K562 (cell line): ENCODE measurements around the gene ZNF213. TPM values are rescaled to one million over a fixed set of nuclear protein-coding genes. Genes with fewer than 3 reads are reported as not detected.

Source experiments
- CCNT2 ChIP-seq: IDR thresholded peaks from 2 replicates; pipeline ENCODE4 v1.6.1; 2011; ENCODE audit warnings: borderline replicate concordance, low read depth, mild to moderate bottlenecking, moderate library complexity, mixed read lengths, low read length; ENCODE audit not compliant: insufficient read length; ENCODE audit errors: extremely low read depth
- CSDE1 ChIP-seq, 2 experiments: fragments of 450-650 bp; IDR thresholded peaks; 2 replicates each; pipeline ENCODE4 v1.6.1; 2016; ENCODE audit warnings: mild to moderate bottlenecking in 1 of 2
- DIDO1 ChIP-seq: fragments of 450-650 bp; IDR thresholded peaks from 2 replicates; pipeline ENCODE4 v1.6.1; 2016; ENCODE audit warnings: low read depth, missing biosample characterization, missing genetic modification characterization
- ERF ChIP-seq: fragments of 450-650 bp; formaldehyde crosslinking; IDR thresholded peaks from 2 replicates; pipeline ENCODE4 v1.4.0; 2020; ENCODE audit warnings: mild to moderate bottlenecking, mixed read lengths
- FOS ChIP-seq: IDR thresholded peaks from 3 replicates; pipeline ENCODE4 v1.6.1; 2011; ENCODE audit not compliant: insufficient read length; ENCODE audit errors: extremely low read depth
- GTF3C2 ChIP-seq: IDR thresholded peaks from 3 replicates; pipeline ENCODE4 v1.6.1; 2011; ENCODE audit warnings: borderline replicate concordance, mild to moderate bottlenecking, moderate library complexity; ENCODE audit not compliant: insufficient read length; ENCODE audit errors: extremely low read depth
- HDAC3 ChIP-seq: fragments of 450-650 bp; IDR thresholded peaks from 2 replicates; pipeline ENCODE4 v1.6.1; 2018; ENCODE audit warnings: borderline replicate concordance, mild to moderate bottlenecking, moderate library complexity; ENCODE audit not compliant: partially characterized antibody
- HNRNPK ChIP-seq: fragments of 200-400 bp; formaldehyde crosslinking; IDR thresholded peaks from one replicate; pipeline ENCODE4 v1.6.1; 2018; ENCODE audit warnings: mild to moderate bottlenecking, low read depth, low read length; ENCODE audit not compliant: poor library complexity, severe bottlenecking
- HOXB6 ChIP-seq: fragments of 250-450 bp; sonication (Bioruptor Pico); IDR thresholded peaks from 2 replicates; pipeline ENCODE4 v1.5.1; 2022; ENCODE audit warnings: mild to moderate bottlenecking, borderline replicate concordance
- NR2F6 ChIP-seq: fragments of 450-650 bp; formaldehyde crosslinking; IDR thresholded peaks from 2 replicates; pipeline ENCODE4 v1.4.0; 2020; ENCODE audit warnings: mild to moderate bottlenecking
- NR4A1 ChIP-seq, 2 experiments: fragments of 250-450 bp in 1 of 2; fragments of 450-650 bp in 1 of 2; sonication (Bioruptor Pico) in 1 of 2; IDR thresholded peaks; 2 replicates each; pipeline versions ENCODE4 v1.4.0 to v1.6.1; 2016 to 2020; ENCODE audit warnings: mild to moderate bottlenecking in 2 of 2, missing compliant biosample characterization in 1 of 2, missing genetic modification characterization in 1 of 2, moderate library complexity in 1 of 2
- POU5F1 ChIP-seq: fragments of 150-350 bp; IDR thresholded peaks from 2 replicates; pipeline ENCODE4 v1.6.1; 2014; ENCODE audit warnings: borderline replicate concordance, low read length, low read depth, mild to moderate bottlenecking; ENCODE audit not compliant: partially characterized antibody
- RBM14 ChIP-seq: fragments of 200-400 bp; formaldehyde crosslinking; IDR thresholded peaks from 2 replicates; pipeline ENCODE4 v1.6.1; 2018; ENCODE audit warnings: low read depth, mild to moderate bottlenecking, low read length, moderate library complexity, borderline replicate concordance; ENCODE audit not compliant: insufficient read depth
- RBM22 ChIP-seq: fragments of 200-400 bp; formaldehyde crosslinking; IDR thresholded peaks from 2 replicates; pipeline ENCODE4 v1.6.1; 2018; ENCODE audit warnings: low read length, low read depth; ENCODE audit not compliant: poor library complexity, severe bottlenecking
- SMAD3 ChIP-seq: fragments of 450-650 bp; formaldehyde crosslinking; conservative IDR thresholded peaks from 2 replicates; pipeline ENCODE4 v1.4.0; 2020; ENCODE audit warnings: mild to moderate bottlenecking
- SP2 ChIP-seq: IDR thresholded peaks from 2 replicates; pipeline ENCODE4 v1.6.1; 2011; ENCODE audit warnings: mild to moderate bottlenecking, low read depth, low read length, moderate library complexity; ENCODE audit not compliant: poor library complexity, severe bottlenecking; ENCODE audit errors: extremely low read depth
- USF1 ChIP-seq: sonication (generic); formaldehyde crosslinking; IDR thresholded peaks from 2 replicates; pipeline ENCODE4 v1.9.0; 2022; ENCODE audit warnings: mild to moderate bottlenecking, missing genetic modification reagents
- polyA plus RNA-seq, 8 experiments: library from polyadenylated mRNA; depleted of rRNA in 4 of 8; stranded (reverse) in 5 of 8; unstranded in 3 of 8; fragments of >200 nt; fragmentation: Nextera tagmentation in 2 of 8; fragmentation: Illumina TruSeq in 1 of 8; extraction: Ambion mirVana in 2 of 8; extraction: Trizol in 1 of 8; gene quantifications; 2 replicates each; pipeline versions ENCODE4 v1.2.1 to v1.2.3, GENCODE V29; 2011 to 2014; ENCODE audit warnings: inconsistent platforms in 1 of 8, missing spikeins in 1 of 8
- total RNA-seq, 7 experiments: library from RNA; depleted of rRNA in 6 of 7; stranded (reverse); fragments of >200 nt in 6 of 7; fragmentation: Illumina TruSeq in 2 of 7; extraction: Trizol in 2 of 7; gene quantifications; 2 replicates each; pipeline versions ENCODE4 v1.2.1 to v1.2.3, GENCODE V29; 2011 to 2021; ENCODE audit warnings: low replicate concordance in 1 of 7
- TF ChIP-seq, protein P1 (sequence below): IDR thresholded peaks from 2 replicates; pipeline ENCODE4 v1.6.1; 2011; ENCODE audit warnings: borderline replicate concordance, low read depth, mild to moderate bottlenecking, moderate library complexity, low read length; ENCODE audit not compliant: insufficient read depth, poor library complexity, severe bottlenecking
- TF ChIP-seq, protein P2 (sequence below): fragments of 250-450 bp; sonication (Bioruptor Pico); IDR thresholded peaks from 2 replicates; pipeline ENCODE4 v1.4.0; 2020; ENCODE audit warnings: mild to moderate bottlenecking

ZNF213 gene
- total and polyA plus RNA-seq, 9 of the 15 experiments (the other 6 are each of a cell fraction or from before 2014, with no cell fraction given) = 0.49 to 10.0 (median 1.8) TPM

DNA sequence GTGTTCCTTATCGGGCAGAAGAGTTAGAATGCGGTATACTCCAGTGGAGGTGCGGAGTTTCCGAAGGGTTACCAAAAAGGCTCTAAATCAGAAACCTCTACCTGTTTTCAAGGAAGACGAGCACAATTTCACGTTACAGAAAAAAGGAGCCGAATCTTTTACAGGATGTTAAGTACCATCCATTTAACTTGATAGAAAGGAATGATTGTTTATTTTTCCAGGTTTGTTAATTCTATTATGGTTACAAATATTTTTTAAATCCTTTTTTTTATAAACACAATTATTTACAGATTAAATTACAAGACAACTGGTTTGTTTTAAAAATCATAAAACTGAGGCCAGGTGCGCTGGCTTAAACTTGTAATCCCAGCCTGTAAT is 18.2 kb downstream of the ZNF213 start (continued):
- TF ChIP-seq GTF3C2 (no peak), HOXB6 (peak; percentile 85; the same call in 1 of the 2 replicates), SP2 (no peak), CSDE1 (IDR thresholded peaks at IDR 0.05) (no peak; a peak in 1 of 4 replicates), NR4A1 (CRISPR knock-in tag; IDR thresholded peaks at IDR 0.05) (no peak), NR4A1 (tag; IDR thresholded peaks at IDR 0.05) (no peak), RBM22 (no peak), CCNT2 (no peak), RBM14 (no peak), USF1 (CRISPR knock-in tag) (no peak), SMAD3 (CRISPR knock-in tag) (peak; percentile 52; the same call in 1 of the 2 replicates), FOS (no peak), NR2F6 (CRISPR knock-in tag) (no peak), POU5F1 (no peak), HDAC3 (peak; percentile 70), DIDO1 (tag) (no peak), ERF (CRISPR knock-in tag) (no peak), HNRNPK (no peak)
- TF ChIP-seq, protein P1, sequence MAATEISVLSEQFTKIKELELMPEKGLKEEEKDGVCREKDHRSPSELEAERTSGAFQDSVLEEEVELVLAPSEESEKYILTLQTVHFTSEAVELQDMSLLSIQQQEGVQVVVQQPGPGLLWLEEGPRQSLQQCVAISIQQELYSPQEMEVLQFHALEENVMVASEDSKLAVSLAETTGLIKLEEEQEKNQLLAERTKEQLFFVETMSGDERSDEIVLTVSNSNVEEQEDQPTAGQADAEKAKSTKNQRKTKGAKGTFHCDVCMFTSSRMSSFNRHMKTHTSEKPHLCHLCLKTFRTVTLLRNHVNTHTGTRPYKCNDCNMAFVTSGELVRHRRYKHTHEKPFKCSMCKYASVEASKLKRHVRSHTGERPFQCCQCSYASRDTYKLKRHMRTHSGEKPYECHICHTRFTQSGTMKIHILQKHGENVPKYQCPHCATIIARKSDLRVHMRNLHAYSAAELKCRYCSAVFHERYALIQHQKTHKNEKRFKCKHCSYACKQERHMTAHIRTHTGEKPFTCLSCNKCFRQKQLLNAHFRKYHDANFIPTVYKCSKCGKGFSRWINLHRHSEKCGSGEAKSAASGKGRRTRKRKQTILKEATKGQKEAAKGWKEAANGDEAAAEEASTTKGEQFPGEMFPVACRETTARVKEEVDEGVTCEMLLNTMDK = no peak
- TF ChIP-seq, protein P2, sequence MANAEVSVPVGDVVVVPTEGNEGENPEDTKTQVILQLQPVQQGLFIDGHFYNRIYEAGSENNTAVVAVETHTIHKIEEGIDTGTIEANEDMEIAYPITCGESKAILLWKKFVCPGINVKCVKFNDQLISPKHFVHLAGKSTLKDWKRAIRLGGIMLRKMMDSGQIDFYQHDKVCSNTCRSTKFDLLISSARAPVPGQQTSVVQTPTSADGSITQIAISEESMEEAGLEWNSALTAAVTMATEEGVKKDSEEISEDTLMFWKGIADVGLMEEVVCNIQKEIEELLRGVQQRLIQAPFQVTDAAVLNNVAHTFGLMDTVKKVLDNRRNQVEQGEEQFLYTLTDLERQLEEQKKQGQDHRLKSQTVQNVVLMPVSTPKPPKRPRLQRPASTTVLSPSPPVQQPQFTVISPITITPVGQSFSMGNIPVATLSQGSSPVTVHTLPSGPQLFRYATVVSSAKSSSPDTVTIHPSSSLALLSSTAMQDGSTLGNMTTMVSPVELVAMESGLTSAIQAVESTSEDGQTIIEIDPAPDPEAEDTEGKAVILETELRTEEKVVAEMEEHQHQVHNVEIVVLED = no peak
